Measurements from ENCODE around the gene ZNF195. TPM values are rescaled to one million over a fixed set of nuclear protein-coding genes. Genes with fewer than 3 reads are reported as not detected.
"Not testable (repeated sequence)": the region's sequence is repeated elsewhere in the genome, so short reads cannot be mapped to it uniquely, and the experiment has no call there.

ZNF195 gene
- total and polyA plus RNA-seq, 5 donors, result 6.9 to 13.9 (median 12.3) TPM

DNA sequence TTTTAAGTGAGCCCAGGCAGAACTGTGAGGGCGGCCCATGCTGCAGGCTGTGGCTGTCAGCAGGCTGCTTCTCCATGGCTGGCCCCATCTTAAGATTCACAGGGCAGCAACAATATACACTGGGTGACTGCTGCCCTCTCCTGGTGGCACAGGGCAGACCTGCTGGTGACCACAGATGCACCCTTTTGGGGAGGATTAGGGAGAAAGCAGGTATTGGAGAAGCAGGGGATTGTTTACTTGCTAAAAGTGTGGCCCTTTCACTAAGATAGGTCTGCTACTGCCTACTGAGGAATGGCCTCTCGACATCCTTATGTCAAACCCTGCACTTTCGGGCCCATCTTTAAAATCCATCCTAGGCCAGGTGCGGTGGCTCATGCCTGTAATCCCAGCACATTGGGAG lies 38.1 kb upstream of the ZNF195 start:
- intact Hi-C loops (cut with DNase I); H3K4me1 ChIP-seq (ENCODE audit: control insufficient read depth, insufficient read depth, low read length); H3K4me3 ChIP-seq (ENCODE audit: low read length); ATAC-seq; H3K9me3 ChIP-seq (ENCODE audit: control insufficient read depth, low read length); H3K27ac ChIP-seq (ENCODE audit: low read length); H3K27me3 ChIP-seq (ENCODE audit: control insufficient read depth, insufficient read depth): not testable (repeated sequence)
- 68% methylated on average over 4 of the region's 4 CpGs for WGBS
- peak; percentile 46 to 77 (median 75) for DNase-seq

DNA sequence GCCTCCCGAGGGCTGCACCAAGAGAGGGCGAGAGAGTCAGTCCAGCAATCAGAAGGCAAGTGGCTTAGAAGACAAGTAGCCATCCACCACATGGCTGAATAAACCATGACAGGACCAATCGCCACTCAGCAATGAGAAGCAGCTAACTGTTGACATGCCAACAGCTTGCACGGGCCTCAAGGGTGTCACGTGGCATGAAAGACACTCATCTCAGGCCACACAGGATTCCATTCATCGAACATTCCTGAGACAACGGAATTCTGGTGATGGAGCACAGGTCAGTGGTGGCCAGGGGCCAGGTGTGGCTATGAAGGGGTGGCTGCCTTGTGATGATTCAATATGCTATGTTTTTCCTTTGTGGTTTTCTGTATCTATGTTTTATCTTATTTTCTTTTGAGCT lies 36.4 kb upstream of the ZNF195 start:
- H3K4me1 ChIP-seq (ENCODE audit: control insufficient read depth, insufficient read depth, low read length); H3K27ac ChIP-seq (ENCODE audit: low read length); H3K9me3 ChIP-seq (ENCODE audit: control insufficient read depth, low read length); H3K27me3 ChIP-seq (ENCODE audit: control insufficient read depth, insufficient read depth); ATAC-seq; DNase-seq; H3K4me3 ChIP-seq (ENCODE audit: low read length); intact Hi-C loops (cut with DNase I): not testable (repeated sequence)
- WGBS, result 73% methylated on average over 7 of the region's 7 CpGs

DNA sequence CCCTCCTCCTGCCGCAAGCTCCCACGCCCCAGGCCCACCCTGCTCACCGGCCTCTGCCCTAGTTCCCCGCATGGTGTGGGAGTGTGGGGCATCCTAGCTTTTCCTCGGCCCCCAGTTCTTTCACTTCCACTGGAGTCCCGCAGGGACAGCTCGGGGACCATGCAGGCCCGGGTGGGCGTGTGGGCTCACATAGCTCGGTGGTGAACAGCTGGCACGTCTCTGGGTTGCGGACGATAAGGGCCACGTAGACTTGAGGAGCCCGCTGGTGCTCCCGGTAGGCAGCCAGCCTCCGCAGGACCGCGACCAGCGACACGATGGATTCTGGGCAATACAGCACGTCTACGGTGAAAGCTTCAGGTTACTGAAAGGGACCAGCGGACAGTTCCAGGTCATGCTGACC lies 34.7 kb upstream of the ZNF195 start:
- WGBS, result 85% methylated on average over 24 of the region's 24 CpGs
- intact Hi-C loops (cut with DNase I); H3K27ac ChIP-seq (ENCODE audit: low read length); DNase-seq; H3K9me3 ChIP-seq (ENCODE audit: control insufficient read depth, low read length); H3K4me1 ChIP-seq (ENCODE audit: control insufficient read depth, insufficient read depth, low read length); H3K27me3 ChIP-seq (ENCODE audit: control insufficient read depth, insufficient read depth); ATAC-seq; H3K4me3 ChIP-seq (ENCODE audit: low read length): not testable (repeated sequence)

DNA sequence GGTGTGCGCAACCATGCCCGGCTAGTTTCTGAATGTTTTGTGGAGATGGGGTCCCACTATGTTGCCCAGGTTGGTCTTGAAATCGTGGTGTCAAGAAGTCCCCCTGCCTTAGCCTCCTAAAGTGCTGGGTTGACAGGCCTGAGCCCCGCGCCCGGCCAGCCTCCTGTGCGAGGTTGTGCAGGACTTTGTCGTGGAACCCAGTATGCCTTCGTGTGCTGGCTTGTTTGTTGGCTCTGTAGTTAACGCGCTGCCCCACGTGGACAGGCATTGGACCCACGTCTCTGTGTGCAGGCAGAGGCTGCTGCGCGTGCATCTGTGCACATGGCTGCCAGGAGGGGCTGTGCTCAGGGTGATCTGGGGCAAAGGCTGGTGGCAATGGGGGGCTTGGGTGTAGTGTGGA lies 33.9 kb upstream of the ZNF195 start:
- intact Hi-C loops (cut with DNase I), result no loop called here
- DNase-seq (no peak), ATAC-seq (no peak)
- no peak overlapping the region for H3K4me3 ChIP-seq (ENCODE audit: low read length)
- no peak overlapping the region for H3K27ac ChIP-seq (ENCODE audit: low read length)
- no peaks in the 10 kb centered on the region for H3K27me3 ChIP-seq (ENCODE audit: control insufficient read depth, insufficient read depth)
- no peaks in the 10 kb centered on the region for H3K9me3 ChIP-seq (ENCODE audit: control insufficient read depth, low read length)
- no peaks in the 10 kb centered on the region for H3K4me1 ChIP-seq (ENCODE audit: control insufficient read depth, insufficient read depth, low read length)
- WGBS, result 82% methylated on average over 15 of the region's 15 CpGs

DNA sequence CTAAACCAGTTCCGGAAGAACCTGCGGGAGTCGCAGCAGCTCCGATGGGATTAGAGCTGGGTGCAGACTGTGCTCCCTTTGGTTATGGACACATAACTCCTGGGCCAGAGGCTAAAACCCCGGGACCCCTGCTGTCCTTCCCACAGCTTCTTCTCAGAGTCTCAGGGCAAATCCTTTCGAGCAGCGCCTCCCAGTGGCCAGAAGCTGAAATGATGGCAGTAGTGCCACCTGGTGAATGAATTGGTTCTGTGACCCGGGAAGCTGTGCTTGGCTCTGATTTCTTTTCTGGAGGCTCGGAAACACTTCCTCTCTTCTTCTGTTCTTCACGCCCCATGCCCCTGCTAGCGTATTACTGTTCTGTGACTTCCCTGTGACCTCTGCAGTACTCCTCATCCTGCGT lies 29.8 kb upstream of the ZNF195 start:
- WGBS, result 18% methylated on average over 12 of the region's 12 CpGs
- ATAC-seq; intact Hi-C loops (cut with DNase I): not testable (repeated sequence)

DNA sequence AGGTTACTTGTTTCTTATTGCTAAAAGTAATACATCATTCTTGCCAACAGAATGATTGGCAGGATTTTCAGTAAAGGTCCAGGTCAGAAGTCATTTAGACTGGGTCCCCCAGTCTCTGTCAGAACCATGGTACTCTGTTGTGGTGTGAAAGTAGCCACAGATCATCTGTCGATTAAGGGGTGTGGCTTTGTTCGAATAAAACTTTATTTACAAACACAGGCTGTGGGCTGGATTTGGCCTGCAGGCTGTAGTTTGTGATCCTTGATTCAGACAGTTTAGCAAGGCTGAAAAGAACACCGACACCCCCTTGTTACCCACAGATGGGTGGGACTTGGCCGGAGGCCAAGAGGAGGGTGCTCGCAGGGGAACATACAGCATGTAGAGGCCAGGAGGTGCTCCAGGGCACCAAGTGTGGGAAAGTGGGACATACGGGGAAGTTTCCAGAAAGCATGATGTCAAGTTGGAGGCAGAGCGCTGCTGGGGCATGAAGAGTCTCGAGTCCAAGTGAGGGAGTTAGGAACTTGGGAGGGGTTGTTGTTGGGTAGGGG lies 29.2 kb upstream of the ZNF195 start:
- H3K9me3 ChIP-seq (ENCODE audit: control insufficient read depth, low read length); intact Hi-C loops (cut with DNase I); H3K4me1 ChIP-seq (ENCODE audit: control insufficient read depth, insufficient read depth, low read length); H3K27ac ChIP-seq (ENCODE audit: low read length); ATAC-seq; H3K4me3 ChIP-seq (ENCODE audit: low read length); H3K27me3 ChIP-seq (ENCODE audit: control insufficient read depth, insufficient read depth): not testable (repeated sequence)
- WGBS, result 68% methylated on average over 8 of the region's 8 CpGs
- DNase-seq, result peak in 1 of 3 donors; percentile 64

More for the DNA sequence above, 29.8 kb upstream of the ZNF195 start:
- not testable (repeated sequence) for H3K27ac ChIP-seq (ENCODE audit: low read length); H3K9me3 ChIP-seq (ENCODE audit: control insufficient read depth, low read length); H3K4me3 ChIP-seq (ENCODE audit: low read length); H3K4me1 ChIP-seq (ENCODE audit: control insufficient read depth, insufficient read depth, low read length); H3K27me3 ChIP-seq (ENCODE audit: control insufficient read depth, insufficient read depth)
- DNase-seq, result peak; percentile 61 to 84 (median 83)

DNA sequence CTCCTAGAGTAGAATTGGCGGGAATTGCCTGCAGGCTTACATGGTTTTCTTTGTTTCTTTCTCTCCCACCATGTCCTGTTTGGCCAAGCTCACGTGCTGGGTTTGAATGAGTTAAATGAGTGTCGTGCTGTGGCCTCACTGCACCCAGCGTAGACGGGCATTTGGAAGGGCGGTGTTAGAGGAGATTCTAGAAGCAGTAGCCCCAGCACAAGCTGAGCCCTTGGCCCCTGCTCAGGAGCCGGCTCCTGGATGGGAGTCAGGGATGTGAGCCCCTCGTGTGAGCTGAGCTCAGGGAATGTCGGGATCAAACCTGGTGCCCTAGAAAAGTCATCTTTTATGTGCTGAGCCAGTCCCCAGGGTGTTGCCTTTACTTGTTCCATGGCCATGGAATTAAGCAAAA lies 28.0 kb upstream of the ZNF195 start:
- WGBS, result 77% methylated on average over 9 of the region's 9 CpGs
- H3K4me1 ChIP-seq (ENCODE audit: control insufficient read depth, insufficient read depth, low read length); H3K4me3 ChIP-seq (ENCODE audit: low read length); H3K9me3 ChIP-seq (ENCODE audit: control insufficient read depth, low read length); H3K27me3 ChIP-seq (ENCODE audit: control insufficient read depth, insufficient read depth); H3K27ac ChIP-seq (ENCODE audit: low read length); ATAC-seq; DNase-seq; intact Hi-C loops (cut with DNase I): not testable (repeated sequence)

DNA sequence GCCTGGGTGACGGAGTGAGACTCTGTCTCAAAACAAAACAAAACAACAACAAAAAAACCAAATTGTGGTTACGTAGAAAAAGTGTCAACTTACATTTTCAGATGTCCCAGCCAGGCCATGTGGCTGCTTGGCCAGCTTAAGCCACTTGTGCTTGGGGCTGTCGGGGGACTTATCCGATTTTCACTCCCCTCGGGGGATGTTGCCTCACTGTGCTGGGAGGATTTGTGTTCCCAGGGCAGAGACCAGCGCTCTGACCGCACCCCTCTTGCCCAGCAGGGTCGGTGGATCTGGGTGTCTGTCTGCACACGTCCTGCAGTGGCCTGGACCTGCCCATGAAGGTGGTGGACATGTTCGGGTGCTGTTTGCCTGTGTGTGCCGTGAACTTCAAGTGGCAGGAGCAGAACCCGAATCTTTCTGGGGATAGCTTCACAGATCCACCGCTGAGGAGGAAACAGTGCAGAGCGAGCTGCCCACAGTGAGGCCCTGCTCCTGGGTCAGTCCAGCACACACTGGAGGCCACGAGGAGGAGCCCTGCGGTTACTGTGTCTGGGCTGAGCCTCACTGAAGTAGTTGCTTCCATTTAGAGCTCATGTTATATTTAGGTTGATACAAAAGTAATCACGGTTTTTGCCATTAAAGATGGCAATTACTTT lies 27.4 kb upstream of the ZNF195 start:
- H3K27me3 ChIP-seq (ENCODE audit: control insufficient read depth, insufficient read depth); H3K9me3 ChIP-seq (ENCODE audit: control insufficient read depth, low read length); ATAC-seq; H3K4me1 ChIP-seq (ENCODE audit: control insufficient read depth, insufficient read depth, low read length); intact Hi-C loops (cut with DNase I); DNase-seq; H3K27ac ChIP-seq (ENCODE audit: low read length); H3K4me3 ChIP-seq (ENCODE audit: low read length): not testable (repeated sequence)
- 80% methylated on average over 17 of the region's 17 CpGs for WGBS

DNA sequence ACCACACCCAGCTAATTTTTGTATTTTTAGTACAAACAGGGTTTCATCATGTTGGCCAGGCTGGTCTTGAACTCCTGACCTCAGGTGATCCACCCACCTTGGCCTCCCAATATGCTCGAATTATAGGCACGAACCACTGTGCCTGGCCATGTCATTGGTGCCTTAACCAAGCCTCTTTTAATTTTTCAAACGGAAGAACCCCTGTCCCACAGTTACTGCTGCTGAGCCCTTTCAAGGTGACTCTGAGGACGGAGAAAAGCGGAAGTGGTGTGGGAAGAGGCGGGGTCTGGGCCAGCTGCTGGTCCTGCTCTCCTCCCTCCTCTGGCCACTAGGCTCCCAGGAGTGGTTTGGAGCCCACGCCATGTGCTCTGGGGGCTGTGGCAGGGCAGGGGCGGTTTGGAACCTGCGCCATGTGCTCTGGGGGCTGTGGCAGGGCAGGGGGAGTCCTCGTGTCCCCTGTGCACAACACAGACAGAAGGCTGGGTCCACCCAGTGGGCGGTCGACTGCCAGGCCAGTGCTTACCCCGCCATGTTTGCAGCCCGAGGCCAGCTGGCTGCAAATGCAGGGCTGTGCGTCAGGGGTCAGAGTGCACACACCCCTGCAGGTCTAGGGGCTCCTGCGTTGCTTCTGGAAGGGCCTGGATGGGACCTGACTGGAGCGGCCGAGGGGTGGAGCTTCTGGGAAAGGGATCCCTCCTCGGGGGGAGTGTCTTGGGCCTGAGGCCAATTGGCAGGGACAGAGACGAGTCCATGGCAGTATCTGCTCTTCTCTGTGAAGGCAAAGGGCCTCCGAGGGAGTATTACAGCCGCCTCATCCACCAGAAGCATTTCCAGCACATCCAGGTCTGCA lies 25.4 kb upstream of the ZNF195 start:
- 66% methylated on average over 22 of the region's 22 CpGs for whole genome bisulfite sequencing
- ATAC-seq; H3K4me3 ChIP-seq (ENCODE audit: low read length); H3K9me3 ChIP-seq (ENCODE audit: control insufficient read depth, low read length); intact Hi-C loops (cut with DNase I); H3K4me1 ChIP-seq (ENCODE audit: control insufficient read depth, insufficient read depth, low read length); H3K27ac ChIP-seq (ENCODE audit: low read length); H3K27me3 ChIP-seq (ENCODE audit: control insufficient read depth, insufficient read depth): not testable (repeated sequence)
- DNase-seq, result peak; percentile 48 to 78 (median 74)

DNA sequence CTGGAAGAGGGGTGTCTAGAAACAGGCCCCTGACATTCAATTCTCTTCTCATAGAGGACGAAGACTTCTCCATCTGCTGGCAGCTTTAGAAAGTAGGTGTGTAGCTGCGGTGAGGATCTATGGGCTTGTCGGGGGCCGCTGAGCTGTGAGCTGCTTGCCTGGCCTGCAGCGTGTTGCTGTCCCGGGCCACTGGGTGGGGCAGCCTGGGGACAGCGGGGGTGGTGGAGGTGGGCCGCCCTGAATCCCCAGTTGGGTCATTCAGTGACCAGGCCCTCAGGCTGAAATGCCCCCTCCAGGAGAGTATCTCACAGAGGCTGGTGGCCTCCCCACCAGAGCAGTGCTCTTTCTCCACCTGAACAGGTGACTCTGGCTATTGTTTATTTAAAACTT lies 23.9 kb upstream of the ZNF195 start:
- DNase-seq; H3K4me1 ChIP-seq (ENCODE audit: control insufficient read depth, insufficient read depth, low read length); intact Hi-C loops (cut with DNase I); H3K27ac ChIP-seq (ENCODE audit: low read length); H3K27me3 ChIP-seq (ENCODE audit: control insufficient read depth, insufficient read depth); H3K4me3 ChIP-seq (ENCODE audit: low read length); ATAC-seq; H3K9me3 ChIP-seq (ENCODE audit: control insufficient read depth, low read length): not testable (repeated sequence)
- 93% methylated on average over 8 of the region's 8 CpGs for WGBS

DNA sequence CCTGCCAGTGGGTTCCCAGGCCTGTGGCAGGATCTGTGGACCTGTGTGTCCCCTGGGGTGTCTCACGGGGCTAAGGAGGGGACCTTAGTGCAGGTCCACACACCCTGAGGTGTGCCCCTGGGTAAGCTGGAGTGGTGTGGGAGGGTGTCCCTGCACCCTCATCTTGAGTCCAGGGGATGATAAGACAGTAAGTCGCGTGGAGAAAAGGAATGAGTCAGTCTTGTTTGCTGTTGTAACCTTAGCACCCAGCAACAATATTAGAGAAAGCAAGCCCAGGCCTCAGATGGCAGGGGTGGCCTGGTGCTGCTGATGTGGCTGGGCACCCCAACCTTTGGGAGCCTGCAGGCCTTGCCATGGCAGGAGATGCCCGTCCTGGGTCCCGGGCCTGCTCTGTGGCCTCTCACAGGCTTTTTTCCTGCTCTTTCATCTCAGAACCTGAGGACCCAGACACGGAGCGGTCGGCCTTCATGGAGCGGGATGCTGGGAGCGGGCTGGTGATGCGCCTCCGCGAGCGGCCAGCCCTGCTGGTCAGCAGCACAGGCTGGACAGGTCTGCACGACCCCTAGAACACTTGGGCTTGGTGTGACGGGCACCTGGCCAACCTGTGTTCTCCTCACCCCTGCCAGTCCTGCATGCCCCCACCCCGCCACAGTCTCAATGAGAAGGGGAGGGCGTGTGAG lies 23.4 kb upstream of the ZNF195 start:
- 92% methylated on average over 18 of the region's 18 CpGs for WGBS
- H3K27me3 ChIP-seq (ENCODE audit: control insufficient read depth, insufficient read depth); DNase-seq; H3K27ac ChIP-seq (ENCODE audit: low read length); intact Hi-C loops (cut with DNase I); ATAC-seq; H3K4me3 ChIP-seq (ENCODE audit: low read length); H3K9me3 ChIP-seq (ENCODE audit: control insufficient read depth, low read length); H3K4me1 ChIP-seq (ENCODE audit: control insufficient read depth, insufficient read depth, low read length): not testable (repeated sequence)

Data from right cardiac atrium (tissue), 5 donors.